Ascending aorta (tissue), 2 donors: ENCODE measurements around the gene NRXN3. TPM values are rescaled to one million over a fixed set of nuclear protein-coding genes. Genes with fewer than 3 reads are reported as not detected.

Source experiments
- DNase-seq, 2 donors: peaks; one replicate each; pipeline ENCODE4 v3.0.0-alpha.2; 2019; ENCODE audit warnings: low spot score in 2 of 2
- H3K27ac ChIP-seq, 2 donors: fragments of 200-600 bp; sonication (generic); one replicate each; pipeline ENCODE4 v1.5.1; 2016 to 2017; ENCODE audit warnings: mild to moderate bottlenecking in 1 of 2
- H3K27me3 ChIP-seq: fragments of 200-600 bp; sonication (generic); one replicate; pipeline ENCODE4 v1.5.1; 2017
- H3K36me3 ChIP-seq, 2 donors: fragments of 200-600 bp; sonication (generic); one replicate each; pipeline ENCODE4 v1.5.1; 2016
- H3K4me1 ChIP-seq, 2 donors: fragments of 200-600 bp; sonication (generic); one replicate each; pipeline ENCODE4 v1.5.1; 2016 to 2017; ENCODE audit warnings: mild to moderate bottlenecking in 1 of 2
- H3K4me3 ChIP-seq, 2 donors: fragments of 200-600 bp; sonication (generic); one replicate each; pipeline ENCODE4 v1.5.1; 2016 to 2017; ENCODE audit warnings: mild to moderate bottlenecking in 1 of 2
- H3K9me3 ChIP-seq, 2 donors: fragments of 200-600 bp; sonication (generic); one replicate each; pipeline ENCODE4 v1.5.1; 2016
- intact Hi-C: fragments of 100-400 bp; cut with DNase I; formaldehyde crosslinking; loops from one replicate; pipeline ENCODE4 v1.15.1; 2023
- total RNA-seq: library from RNA; depleted of rRNA; stranded (reverse); fragments of >200 nt; gene quantifications from one replicate; pipeline ENCODE4 v1.1.0, GENCODE V29; 2016
- TF ChIP-seq, protein P1 (sequence below), 3 experiments: fragments of 200-600 bp in 2 of 3; fragments of 450-650 bp in 1 of 3; sonication (generic) in 2 of 3; IDR thresholded peaks; one replicate each; pipeline ENCODE4 v1.5.1; 2016 to 2019; ENCODE audit warnings: antibody characterized with exemption in 3 of 3, mild to moderate bottlenecking in 1 of 3, moderate library complexity in 1 of 3

NRXN3 gene
- total RNA-seq, 1 donor from 2014 or later: 21.0 TPM

- H3K27me3 ChIP-seq: no peaks in the 10 kb centered on the region
- intact Hi-C loops: no loop called here
- TF ChIP-seq, protein P1, sequence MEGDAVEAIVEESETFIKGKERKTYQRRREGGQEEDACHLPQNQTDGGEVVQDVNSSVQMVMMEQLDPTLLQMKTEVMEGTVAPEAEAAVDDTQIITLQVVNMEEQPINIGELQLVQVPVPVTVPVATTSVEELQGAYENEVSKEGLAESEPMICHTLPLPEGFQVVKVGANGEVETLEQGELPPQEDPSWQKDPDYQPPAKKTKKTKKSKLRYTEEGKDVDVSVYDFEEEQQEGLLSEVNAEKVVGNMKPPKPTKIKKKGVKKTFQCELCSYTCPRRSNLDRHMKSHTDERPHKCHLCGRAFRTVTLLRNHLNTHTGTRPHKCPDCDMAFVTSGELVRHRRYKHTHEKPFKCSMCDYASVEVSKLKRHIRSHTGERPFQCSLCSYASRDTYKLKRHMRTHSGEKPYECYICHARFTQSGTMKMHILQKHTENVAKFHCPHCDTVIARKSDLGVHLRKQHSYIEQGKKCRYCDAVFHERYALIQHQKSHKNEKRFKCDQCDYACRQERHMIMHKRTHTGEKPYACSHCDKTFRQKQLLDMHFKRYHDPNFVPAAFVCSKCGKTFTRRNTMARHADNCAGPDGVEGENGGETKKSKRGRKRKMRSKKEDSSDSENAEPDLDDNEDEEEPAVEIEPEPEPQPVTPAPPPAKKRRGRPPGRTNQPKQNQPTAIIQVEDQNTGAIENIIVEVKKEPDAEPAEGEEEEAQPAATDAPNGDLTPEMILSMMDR (IDR thresholded peaks at IDR 0.05): no peak
- no peaks in the 10 kb centered on the region for H3K4me1 ChIP-seq
- no peak for DNase-seq
- no peaks in the 10 kb centered on the region for H3K36me3 ChIP-seq
- H3K27ac ChIP-seq: no peak overlapping the region
- H3K9me3 ChIP-seq: no peaks in the 10 kb centered on the region
- H3K4me3 ChIP-seq: no peak overlapping the region
These were observed 1430.2 kb downstream of the NRXN3 start for GRCh38 chr14:79600406-79600805.

GRCh38 chr14:79601579-79601978 lies 1431.4 kb downstream of the NRXN3 start:
- Histone ChIP-seq H3K36me3 (no peaks in the 10 kb centered on the region), H3K4me1 (no peaks in the 10 kb centered on the region), H3K27me3 (no peaks in the 10 kb centered on the region), H3K4me3 (no peak overlapping the region), H3K27ac (no peak overlapping the region), H3K9me3 (no peaks in the 10 kb centered on the region)
- TF ChIP-seq, protein P1 (IDR thresholded peaks at IDR 0.05): no peak
- DNase-seq: no peak
- intact Hi-C loops: no loop called here

- intact Hi-C loops: no loop called here
- TF ChIP-seq, protein P1 (IDR thresholded peaks at IDR 0.05): no peak
- no peaks in the 10 kb centered on the region for H3K9me3 ChIP-seq
- H3K4me3 ChIP-seq: no peak overlapping the region
- no peaks in the 10 kb centered on the region for H3K4me1 ChIP-seq
- H3K27ac ChIP-seq: no peak overlapping the region
- DNase-seq: no peak
- no peaks in the 10 kb centered on the region for H3K27me3 ChIP-seq
- no peaks in the 10 kb centered on the region for H3K36me3 ChIP-seq
These were observed 1431.9 kb downstream of the NRXN3 start for GRCh38 chr14:79602045-79602444.

- Histone ChIP-seq H3K27ac (no peak overlapping the region), H3K4me1 (no peaks in the 10 kb centered on the region), H3K9me3 (no peaks in the 10 kb centered on the region), H3K4me3 (no peak overlapping the region), H3K27me3 (no peaks in the 10 kb centered on the region), H3K36me3 (no peaks in the 10 kb centered on the region)
- intact Hi-C loops: no loop called here
- DNase-seq: no peak
- TF ChIP-seq, protein P1 (IDR thresholded peaks at IDR 0.05): no peak
These were observed 1432.6 kb downstream of the NRXN3 start for GRCh38 chr14:79602742-79603141.

DNA sequence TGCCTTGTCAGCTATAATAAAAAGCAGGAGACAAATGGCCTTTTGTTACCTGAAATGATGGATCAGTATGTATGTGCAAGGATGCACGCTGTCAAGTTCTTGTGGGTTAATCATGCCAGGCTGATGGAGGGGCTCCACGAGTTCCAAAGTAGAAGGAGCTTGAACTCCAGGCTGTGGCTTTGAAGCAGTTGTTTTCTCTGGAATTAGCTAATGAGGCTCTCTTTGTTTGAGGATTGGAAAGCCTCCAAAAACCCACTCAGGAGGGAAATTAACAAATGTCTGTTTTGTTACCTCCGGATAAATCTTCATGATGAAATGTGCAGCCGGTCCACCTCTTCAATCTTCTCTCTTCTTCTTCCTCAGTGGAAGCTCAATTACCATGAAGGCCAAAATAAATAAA lies 1435.7 kb downstream of the NRXN3 start:
- Histone ChIP-seq H3K9me3 (no peaks in the 10 kb centered on the region), H3K4me1 (no peaks in the 10 kb centered on the region), H3K27me3 (no peaks in the 10 kb centered on the region), H3K36me3 (no peaks in the 10 kb centered on the region), H3K4me3 (no peak overlapping the region), H3K27ac (no peak overlapping the region)
- no peak for DNase-seq
- intact Hi-C loops: no loop called here
- TF ChIP-seq, protein P1 (IDR thresholded peaks at IDR 0.05): no peak

DNA sequence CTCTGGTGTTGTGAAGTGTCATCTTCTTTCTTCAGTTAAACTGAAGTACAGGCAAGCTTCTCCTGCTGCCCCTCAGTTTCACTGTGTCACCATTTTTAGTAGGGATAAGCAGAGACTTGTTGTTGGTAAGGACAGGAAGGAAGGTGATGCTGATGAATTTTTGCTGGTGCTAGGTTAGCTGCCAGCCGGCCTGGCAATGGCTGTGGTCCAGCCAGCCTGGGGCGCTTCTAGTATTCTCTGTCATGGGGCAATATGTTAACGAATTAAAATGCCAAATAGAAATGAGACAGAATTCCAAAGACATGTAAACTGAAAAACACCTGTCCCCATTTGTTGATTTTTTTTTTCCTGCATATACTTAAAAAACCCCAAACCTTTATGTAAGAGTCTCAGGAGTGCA lies 1438.3 kb downstream of the NRXN3 start:
- Histone ChIP-seq H3K27ac (no peak overlapping the region), H3K27me3 (no peaks in the 10 kb centered on the region), H3K36me3 (no peaks in the 10 kb centered on the region), H3K9me3 (no peaks in the 10 kb centered on the region), H3K4me1 (no peaks in the 10 kb centered on the region), H3K4me3 (no peak overlapping the region)
- DNase-seq: no peak
- TF ChIP-seq, protein P1 (IDR thresholded peaks at IDR 0.05): no peak
- intact Hi-C loops: no loop called here
